HL-60 (cell line): Measurements from ENCODE around the gene OR2J2.
"Not testable (repeated sequence)": the region's sequence is repeated elsewhere in the genome, so short reads cannot be mapped to it uniquely, and the experiment has no call there.

Experiments
- DNase-seq, 2 experiments: peaks; one replicate each; pipeline ENCODE4 v3.0.0-alpha.2; 2010 to 2020; ENCODE audit warnings: low read depth in 1 of 2, low spot score in 1 of 2
- H3K27ac ChIP-seq: fragments of 250-450 bp; sonication (Bioruptor Pico); replicated peaks from 2 replicates; pipeline ENCODE4 v1.5.1; 2020; ENCODE audit warnings: mild to moderate bottlenecking, moderate library complexity
- H3K27me3 ChIP-seq: fragments of 250-450 bp; sonication (Bioruptor Pico); 2 replicates; pipeline ENCODE4 v1.5.1; 2021; ENCODE audit warnings: mild to moderate bottlenecking, moderate library complexity; ENCODE audit not compliant: insufficient read depth, poor library complexity, severe bottlenecking
- H3K4me3 ChIP-seq: replicated peaks from 2 replicates; pipeline ENCODE4 v1.5.1; 2011; ENCODE audit warnings: mild to moderate bottlenecking, control low read depth, low read length; ENCODE audit not compliant: insufficient read depth
- CTCF ChIP-seq: IDR thresholded peaks from one replicate; pipeline ENCODE4 v1.5.1; 2011; ENCODE audit warnings: low read length, control low read depth, inconsistent platforms; ENCODE audit not compliant: insufficient read depth
- GABPA ChIP-seq: IDR thresholded peaks from 2 replicates; pipeline ENCODE4 v1.6.1; 2012; ENCODE audit warnings: low read depth
- POLR2AphosphoS5 ChIP-seq: IDR thresholded peaks from 2 replicates; pipeline ENCODE4 v1.6.1; 2012; ENCODE audit warnings: low read depth
- REST ChIP-seq: IDR thresholded peaks from 2 replicates; pipeline ENCODE4 v1.6.1; 2012; ENCODE audit warnings: low read depth; ENCODE audit not compliant: insufficient replicate concordance
- SPI1 ChIP-seq: IDR thresholded peaks from 2 replicates; pipeline ENCODE4 v1.6.1; 2012; ENCODE audit warnings: low read depth, mild to moderate bottlenecking, borderline replicate concordance

OR2J2 gene

GRCh38 chr6:29171736-29172135 is 1.0 kb downstream of the OR2J2 start:
- TF ChIP-seq POLR2AphosphoS5 (no peak), SPI1 (no peak)
- H3K27me3 ChIP-seq = no peaks in the 10 kb centered on the region
- no peak for DNase-seq
- H3K4me3 ChIP-seq = no peak overlapping the region
- no peak overlapping the region for H3K27ac ChIP-seq

GRCh38 chr6:29183594-29183993 is 12.9 kb downstream of the OR2J2 start:
- no peak for DNase-seq
- TF ChIP-seq REST (no peak), CTCF (no peak), GABPA (no peak), SPI1 (no peak), POLR2AphosphoS5 (no peak)
- no peaks in the 10 kb centered on the region for H3K27me3 ChIP-seq
- no peak overlapping the region for H3K27ac ChIP-seq
- H3K4me3 ChIP-seq = no peak overlapping the region

GRCh38 chr6:29188659-29189058 is 18.0 kb downstream of the OR2J2 start:
- not testable (repeated sequence) for DNase-seq, H3K27me3 ChIP-seq, H3K27ac ChIP-seq, H3K4me3 ChIP-seq

GRCh38 chr6:29200767-29201662 is 30.3 kb downstream of the OR2J2 start:
- H3K4me3 ChIP-seq = no peak overlapping the region
- no peak overlapping the region for H3K27ac ChIP-seq
- DNase-seq = no peak
- TF ChIP-seq POLR2AphosphoS5 = no peak
- no peak for TF ChIP-seq SPI1
- no peaks in the 10 kb centered on the region for H3K27me3 ChIP-seq

- TF ChIP-seq REST (no peak), GABPA (no peak), SPI1 (no peak)
- Histone ChIP-seq H3K4me3 (no peak overlapping the region), H3K27me3 (no peaks in the 10 kb centered on the region), H3K27ac (no peak overlapping the region)
- DNase-seq = no peak
Measured at GRCh38 chr6:29201966-29202365, 31.3 kb downstream of the OR2J2 start.

GRCh38 chr6:29211488-29211887 is 40.8 kb downstream of the OR2J2 start:
- Histone ChIP-seq H3K27ac (no peak overlapping the region), H3K27me3 (no peaks in the 10 kb centered on the region), H3K4me3 (no peak overlapping the region)
- no peak for TF ChIP-seq SPI1
- TF ChIP-seq REST = no peak
- TF ChIP-seq POLR2AphosphoS5 = no peak
- TF ChIP-seq GABPA = no peak
- TF ChIP-seq CTCF = no peak
- no peak for DNase-seq
